ENCODE measurements around the gene F2. TPM values are rescaled to one million over a fixed set of nuclear protein-coding genes. Genes with fewer than 3 reads are reported as not detected.

F2 gene
- total RNA-seq, 1 experiment from 2014 or later, result not detected

DNA sequence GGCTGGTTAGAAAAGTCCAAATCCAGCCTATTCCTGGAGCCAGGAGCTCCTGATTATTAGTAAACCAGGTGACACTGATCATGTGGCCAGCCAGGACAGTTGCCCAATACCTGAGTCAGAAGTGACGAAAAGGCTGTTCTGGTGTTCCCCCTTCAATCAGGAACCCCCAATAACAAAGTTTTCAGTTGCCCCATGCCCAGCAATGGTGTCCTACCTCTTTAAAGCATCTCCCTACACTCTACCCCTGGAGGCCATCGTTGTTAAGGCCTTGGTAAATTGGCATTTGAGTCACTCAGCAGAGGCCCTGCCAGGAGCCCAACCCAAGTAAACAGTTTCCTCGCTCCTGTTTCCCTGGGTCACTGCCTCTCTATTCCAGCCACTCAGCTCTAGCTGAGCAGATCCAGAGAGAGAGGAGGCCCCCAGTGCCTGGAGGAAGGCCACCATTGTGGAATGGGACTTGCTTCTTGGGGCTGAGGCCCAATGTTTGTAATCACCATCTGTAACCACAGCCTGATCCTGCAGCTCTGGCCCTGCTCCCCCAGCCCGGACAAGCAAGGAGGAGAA is 43.6 kb upstream of the F2 start:
- Mint-ChIP-seq H3K4me1 (ENCODE audit: insufficient read depth, unreplicated experiment) (peaks cover 14% of the 10 kb centered on the region), H3K27ac (ENCODE audit: low read depth, unreplicated experiment) (peak overlapping the region; percentile 97), H3K9me3 (ENCODE audit: unreplicated experiment) (no peaks in the 10 kb centered on the region), H3K4me3 (ENCODE audit: unreplicated experiment) (no peak overlapping the region), H3K36me3 (ENCODE audit: insufficient read depth, unreplicated experiment) (peaks cover 69% of the 10 kb centered on the region), H3K27me3 (ENCODE audit: insufficient read depth, unreplicated experiment) (no peaks in the 10 kb centered on the region)
- no TSS peak for BruUV-seq (replicated peaks)
- ChIA-PET POLR2A (interaction anchor here (0.7 to 5.2 kb wide), 18 partner anchors 9 to 758 kb away, joined by 3 to 69 read pairs (median 5); partner anchors contain the start of genes AMBRA1, ARHGAP1, ATG13 and HARBI1), CTCF (interaction anchor here (0.6 to 1.6 kb wide), 4 partner anchors 17 to 213 kb away, joined by 3 to 5 read pairs (median 4); no protein-coding TSS in a partner anchor)
- intact Hi-C loops (cut with micrococcal nuclease), result no loop called here
- TF ChIP-seq, protein P1, sequence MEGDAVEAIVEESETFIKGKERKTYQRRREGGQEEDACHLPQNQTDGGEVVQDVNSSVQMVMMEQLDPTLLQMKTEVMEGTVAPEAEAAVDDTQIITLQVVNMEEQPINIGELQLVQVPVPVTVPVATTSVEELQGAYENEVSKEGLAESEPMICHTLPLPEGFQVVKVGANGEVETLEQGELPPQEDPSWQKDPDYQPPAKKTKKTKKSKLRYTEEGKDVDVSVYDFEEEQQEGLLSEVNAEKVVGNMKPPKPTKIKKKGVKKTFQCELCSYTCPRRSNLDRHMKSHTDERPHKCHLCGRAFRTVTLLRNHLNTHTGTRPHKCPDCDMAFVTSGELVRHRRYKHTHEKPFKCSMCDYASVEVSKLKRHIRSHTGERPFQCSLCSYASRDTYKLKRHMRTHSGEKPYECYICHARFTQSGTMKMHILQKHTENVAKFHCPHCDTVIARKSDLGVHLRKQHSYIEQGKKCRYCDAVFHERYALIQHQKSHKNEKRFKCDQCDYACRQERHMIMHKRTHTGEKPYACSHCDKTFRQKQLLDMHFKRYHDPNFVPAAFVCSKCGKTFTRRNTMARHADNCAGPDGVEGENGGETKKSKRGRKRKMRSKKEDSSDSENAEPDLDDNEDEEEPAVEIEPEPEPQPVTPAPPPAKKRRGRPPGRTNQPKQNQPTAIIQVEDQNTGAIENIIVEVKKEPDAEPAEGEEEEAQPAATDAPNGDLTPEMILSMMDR (IDR thresholded peaks at IDR 0.05; ENCODE audit: unreplicated experiment), result peak; percentile 10
- DNase-seq (ENCODE audit: unreplicated experiment), result peak; percentile 71

GRCh38 chr11:46675949-46676348 is 43.1 kb upstream of the F2 start:
- ChIA-PET CTCF (interaction anchor here (0.6 to 1.6 kb wide), 2 partner anchors 16 to 23 kb away, joined by 3 to 5 read pairs; no protein-coding TSS in a partner anchor), POLR2A (interaction anchor here (0.9 to 5.2 kb wide), 9 partner anchors 8 to 758 kb away, joined by 3 to 69 read pairs (median 8); partner anchors contain the start of genes AMBRA1, ARHGAP1, ATG13 and HARBI1)
- H3K36me3 Mint-ChIP-seq (ENCODE audit: insufficient read depth, unreplicated experiment), result peaks cover 63% of the 10 kb centered on the region
- H3K4me3 Mint-ChIP-seq (ENCODE audit: unreplicated experiment), result no peak overlapping the region
- DNase-seq (ENCODE audit: unreplicated experiment), result no peak
- no TSS peak for BruUV-seq (replicated peaks)
- H3K27ac Mint-ChIP-seq (ENCODE audit: low read depth, unreplicated experiment), result peak overlapping the region; percentile 97
- H3K4me1 Mint-ChIP-seq (ENCODE audit: insufficient read depth, unreplicated experiment), result peaks cover 14% of the 10 kb centered on the region
- no peaks in the 10 kb centered on the region for H3K27me3 Mint-ChIP-seq (ENCODE audit: insufficient read depth, unreplicated experiment)
- H3K9me3 Mint-ChIP-seq (ENCODE audit: unreplicated experiment), result no peaks in the 10 kb centered on the region
- TF ChIP-seq, protein P1 (IDR thresholded peaks at IDR 0.05; ENCODE audit: unreplicated experiment), result no peak
- intact Hi-C loops (cut with micrococcal nuclease), result no loop called here

- Mint-ChIP-seq H3K4me1 (ENCODE audit: insufficient read depth, unreplicated experiment) (peaks cover 14% of the 10 kb centered on the region), H3K27me3 (ENCODE audit: insufficient read depth, unreplicated experiment) (no peaks in the 10 kb centered on the region), H3K4me3 (ENCODE audit: unreplicated experiment) (no peak overlapping the region), H3K9me3 (ENCODE audit: unreplicated experiment) (no peaks in the 10 kb centered on the region), H3K36me3 (ENCODE audit: insufficient read depth, unreplicated experiment) (peaks cover 57% of the 10 kb centered on the region), H3K27ac (ENCODE audit: low read depth, unreplicated experiment) (peak overlapping the region; percentile 25)
- TF ChIP-seq, protein P1 (IDR thresholded peaks at IDR 0.05; ENCODE audit: unreplicated experiment), result no peak
- ChIA-PET CTCF (interaction anchor here (0.6 to 1.6 kb wide), 2 partner anchors 15 to 22 kb away, joined by 3 to 5 read pairs; no protein-coding TSS in a partner anchor), POLR2A (interaction anchor here (1.9 to 5.2 kb wide), 3 partner anchors 11 to 83 kb away, joined by 8 to 69 read pairs (median 17); partner anchors contain the start of genes AMBRA1, ATG13 and HARBI1)
- no TSS peak for BruUV-seq (replicated peaks)
- DNase-seq (ENCODE audit: unreplicated experiment), result no peak
- intact Hi-C loops (cut with micrococcal nuclease), result no loop called here
These were observed 42.4 kb upstream of the F2 start for GRCh38 chr11:46676436-46677158.

- TSS peak; percentile 37 for BruUV-seq (replicated peaks)
- ChIA-PET POLR2A (interaction anchor here (5.2 kb wide), 1 partner anchor 10 kb away, joined by 69 read pairs; no protein-coding TSS in a partner anchor), CTCF (no interaction called here)
- Mint-ChIP-seq H3K9me3 (ENCODE audit: unreplicated experiment) (no peaks in the 10 kb centered on the region), H3K4me3 (ENCODE audit: unreplicated experiment) (no peak overlapping the region), H3K27me3 (ENCODE audit: insufficient read depth, unreplicated experiment) (no peaks in the 10 kb centered on the region), H3K27ac (ENCODE audit: low read depth, unreplicated experiment) (peak overlapping the region; percentile 25), H3K4me1 (ENCODE audit: insufficient read depth, unreplicated experiment) (peaks cover 14% of the 10 kb centered on the region), H3K36me3 (ENCODE audit: insufficient read depth, unreplicated experiment) (peaks cover 51% of the 10 kb centered on the region)
- intact Hi-C loops (cut with micrococcal nuclease), result no loop called here
- TF ChIP-seq, protein P1 (IDR thresholded peaks at IDR 0.05; ENCODE audit: unreplicated experiment), result no peak
- DNase-seq (ENCODE audit: unreplicated experiment), result no peak
These were observed 41.8 kb upstream of the F2 start for GRCh38 chr11:46677169-46677568.
